GM21529 (cell line): ENCODE results near the gene C1orf50.
"Not testable (repeated sequence)": the region's sequence is repeated elsewhere in the genome, so short reads cannot be mapped to it uniquely, and the experiment has no call there.

ENCODE experiments used
- ATAC-seq: cut with Tn5 transposase; IDR thresholded peaks from one replicate; pipeline ENCODE4 v1.9.1; 2021; ENCODE audit not compliant: unreplicated experiment

Gene C1orf50

DNA sequence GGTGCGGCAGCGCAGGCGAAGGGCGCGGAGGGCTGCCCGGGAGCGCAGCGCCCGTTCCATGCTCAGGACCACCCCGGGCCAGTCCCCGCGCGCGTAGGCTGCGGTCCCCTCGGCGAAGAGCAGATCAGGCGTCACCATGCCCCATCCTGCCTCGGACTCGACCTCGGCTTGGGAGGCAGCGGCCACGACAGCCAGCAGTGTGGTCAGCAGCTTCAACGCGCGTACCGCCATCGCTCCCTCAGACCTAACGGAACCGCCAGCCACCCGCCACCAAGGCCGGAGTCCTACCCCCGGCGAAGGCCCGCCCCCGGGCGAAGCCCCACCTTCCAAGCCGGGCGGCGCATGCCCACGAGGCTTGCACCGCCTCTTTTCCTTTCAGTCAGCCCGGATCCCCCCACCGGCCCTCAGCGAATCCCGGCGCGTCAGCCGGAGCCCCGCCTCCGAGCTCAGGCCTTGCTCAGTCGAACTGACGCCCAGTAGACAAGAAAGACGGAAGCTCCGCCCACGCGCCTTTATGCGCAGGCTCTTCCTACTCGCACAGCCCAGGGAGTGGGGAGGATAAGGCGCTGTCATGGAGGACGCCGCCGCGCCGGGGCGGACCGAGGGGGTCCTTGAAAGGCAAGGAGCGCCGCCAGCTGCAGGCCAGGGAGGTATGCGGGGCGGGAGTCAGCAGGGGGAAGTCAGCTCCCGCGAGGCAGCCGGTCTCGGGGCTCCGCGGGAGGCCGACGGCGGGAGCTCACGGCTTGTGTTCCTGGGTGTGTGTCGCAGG lies at the start of gene C1orf50, which contains the start of gene P3H1:
C1orf50 (plus strand) TSS at position 509 of the 769 bp plus-strand sequence; CDS start at position 572, 63 bp downstream.
P3H1 (minus strand) TSS at position 288 of the 769 bp plus-strand sequence; CDS start at position 231, 57 bp downstream.
- ATAC-seq, result peak; percentile 88

GRCh38 chr1:42720868-42721267 lies 46.2 kb upstream of the C1orf50 start:
- no peak for ATAC-seq

DNA sequence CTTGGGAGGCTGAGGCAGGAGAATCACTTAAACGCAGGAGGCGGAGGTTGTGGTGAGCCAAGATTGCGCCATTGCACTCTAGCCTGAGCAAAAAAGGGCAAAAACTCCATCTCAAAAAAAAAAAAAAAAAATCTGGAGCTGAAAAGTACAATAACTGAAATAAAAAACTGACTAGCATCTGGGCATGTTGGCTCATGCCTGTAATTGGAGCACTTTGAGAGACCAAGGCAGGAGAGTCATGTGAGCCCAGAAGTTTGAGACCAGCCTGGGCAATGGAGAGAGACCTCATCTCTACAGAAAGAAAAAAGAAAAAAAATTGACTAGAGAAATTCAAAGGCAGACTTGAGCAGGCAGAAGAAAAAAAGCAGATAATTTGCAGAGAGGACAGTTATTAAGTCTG lies 45.1 kb upstream of the C1orf50 start:
- no peak for ATAC-seq

DNA sequence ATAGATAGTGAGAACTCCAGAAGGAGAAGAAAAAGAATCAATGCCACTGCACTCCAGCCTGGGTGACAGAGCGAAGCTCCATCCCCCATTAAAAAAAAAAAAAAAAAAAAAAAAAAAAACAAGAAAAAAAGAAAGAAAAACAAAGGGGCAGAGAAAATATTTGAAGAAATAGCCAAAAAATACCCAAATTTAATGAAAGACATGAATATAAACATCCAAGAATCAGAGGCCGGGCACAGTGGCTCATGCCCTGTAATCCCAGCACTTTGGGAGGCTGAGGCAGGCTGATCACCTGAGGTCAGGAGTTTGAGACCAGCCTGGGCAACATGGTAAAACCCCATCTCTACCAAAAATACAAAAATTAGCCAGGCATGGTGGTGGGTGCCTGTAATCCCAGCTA lies 44.6 kb upstream of the C1orf50 start:
- not testable (repeated sequence) for ATAC-seq

- no peak for ATAC-seq
These were observed 43.5 kb upstream of the C1orf50 start for GRCh38 chr1:42723511-42723910.

GRCh38 chr1:42725820-42726219 lies 41.2 kb upstream of the C1orf50 start:
- not testable (repeated sequence) for ATAC-seq

DNA sequence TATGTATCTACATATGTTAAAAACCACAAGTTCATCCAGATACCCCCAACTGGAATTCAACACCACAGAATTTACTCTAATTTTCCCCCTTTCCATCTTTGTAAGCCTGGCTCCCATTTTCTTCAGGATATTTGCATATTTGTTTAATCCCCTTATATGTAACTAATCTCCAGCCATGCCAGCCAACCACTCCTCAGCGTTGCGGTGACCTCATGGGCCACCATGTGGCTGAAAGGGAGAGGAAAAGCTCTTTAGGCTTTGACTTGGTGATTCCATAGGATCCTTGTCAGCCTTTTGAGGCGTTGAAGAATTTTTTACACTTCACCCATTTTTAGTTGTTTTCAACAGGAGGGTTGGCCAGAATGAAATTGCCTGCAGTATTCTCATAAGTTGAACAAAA lies 37.0 kb upstream of the C1orf50 start:
- no peak for ATAC-seq

GRCh38 chr1:42730988-42731387 lies 36.1 kb upstream of the C1orf50 start:
- no peak for ATAC-seq

DNA sequence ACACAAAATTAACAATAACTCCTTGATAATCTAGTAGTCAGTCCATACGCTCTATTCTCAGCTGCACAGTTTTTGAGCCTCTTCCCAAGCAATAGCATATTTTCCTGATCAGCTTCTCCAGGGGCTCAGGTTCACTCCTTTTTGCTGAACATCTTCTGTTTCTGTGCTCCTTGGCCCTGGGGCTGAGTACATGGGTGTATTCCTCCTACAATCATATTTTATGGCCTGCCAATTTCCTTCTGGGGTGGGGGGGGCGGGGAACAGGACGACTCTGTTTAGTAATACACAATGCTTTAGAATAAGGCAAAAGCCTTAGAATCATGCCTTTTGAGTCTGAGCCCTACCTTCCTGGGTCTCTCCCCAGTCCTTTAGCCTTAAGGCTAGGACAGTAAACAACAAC lies 35.5 kb upstream of the C1orf50 start:
- no peak for ATAC-seq

DNA sequence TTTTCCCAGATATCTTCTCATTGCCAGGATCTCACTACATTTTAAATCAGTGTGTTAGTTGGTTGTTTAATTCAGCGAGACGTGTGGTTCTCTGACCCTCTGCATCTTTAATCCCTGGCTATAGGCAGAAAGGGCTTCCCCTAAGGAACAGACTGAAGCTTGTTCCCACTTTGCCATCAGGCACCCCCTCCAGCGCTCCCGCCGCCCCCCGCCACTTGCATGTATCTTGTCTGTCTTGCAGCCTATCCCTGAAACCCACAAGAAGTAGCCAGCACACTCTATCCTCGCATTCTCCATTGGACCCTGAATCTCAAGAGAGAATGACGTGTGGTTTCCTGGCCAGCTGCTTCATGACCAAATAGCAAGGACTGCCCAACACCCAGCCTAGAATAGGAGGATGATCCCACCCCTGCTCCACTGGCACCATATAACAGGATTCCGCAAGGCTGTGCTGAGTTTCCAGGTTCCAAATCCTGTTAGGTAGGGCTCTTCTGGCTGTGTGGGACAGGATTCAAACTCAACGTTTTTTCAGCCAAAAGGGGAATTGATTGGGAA lies 34.8 kb upstream of the C1orf50 start:
- ATAC-seq, result no peak

- no peak for ATAC-seq
These were observed 33.4 kb upstream of the C1orf50 start for GRCh38 chr1:42733415-42734200.

- no peak for ATAC-seq
These were observed 32.6 kb upstream of the C1orf50 start for GRCh38 chr1:42734201-42735035.

DNA sequence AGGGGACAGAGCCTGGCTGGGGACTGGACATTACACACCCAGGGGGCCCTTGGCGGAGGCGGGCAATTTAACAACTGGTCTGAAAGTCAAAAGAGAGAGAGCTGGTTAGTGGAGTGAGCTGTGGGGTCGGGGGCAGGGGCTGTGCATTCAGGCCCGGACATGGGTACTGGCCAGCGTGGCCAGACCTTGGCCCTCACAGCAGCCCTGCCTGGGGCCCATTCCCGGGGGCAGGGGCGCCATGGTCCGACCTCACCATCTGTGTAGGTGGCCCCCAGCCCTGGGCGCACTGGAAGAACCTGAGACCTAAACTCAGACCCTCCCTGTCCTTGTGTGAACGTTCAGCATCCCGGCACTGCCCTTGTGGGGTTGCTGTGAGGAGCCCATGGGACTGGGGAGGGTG lies 32.0 kb upstream of the C1orf50 start:
- no peak for ATAC-seq

DNA sequence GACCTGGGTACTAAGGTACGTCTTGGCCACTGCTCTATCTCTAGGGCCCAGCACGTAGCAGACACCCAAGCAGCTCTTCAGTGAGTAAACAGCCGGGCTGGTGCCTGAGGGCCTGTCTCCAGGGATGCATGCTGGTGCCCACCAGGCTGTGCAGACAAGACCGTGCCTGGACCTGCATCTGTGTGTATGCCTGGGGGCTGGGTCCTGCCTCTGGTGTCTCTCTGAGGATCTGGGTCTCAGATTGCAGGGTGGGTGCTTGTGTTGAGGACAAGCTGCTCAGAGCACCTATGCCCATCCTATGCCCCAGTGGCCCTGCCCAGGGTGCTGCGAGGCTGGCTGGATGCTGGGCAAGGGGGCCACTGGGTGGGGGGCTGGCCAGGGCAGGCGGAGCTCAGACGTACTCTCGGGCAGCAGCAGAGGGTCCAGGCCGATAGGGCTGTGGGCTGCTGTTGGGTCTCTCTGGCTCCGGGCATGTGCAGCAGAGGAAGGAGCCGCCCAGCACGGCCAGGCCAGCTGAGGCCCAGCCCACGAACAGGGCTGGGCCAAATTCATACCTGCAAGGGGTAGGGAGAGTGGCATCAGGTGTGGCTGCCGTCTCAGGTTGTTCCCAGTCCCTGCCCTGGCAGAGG lies 31.5 kb upstream of the C1orf50 start:
- no peak for ATAC-seq

DNA sequence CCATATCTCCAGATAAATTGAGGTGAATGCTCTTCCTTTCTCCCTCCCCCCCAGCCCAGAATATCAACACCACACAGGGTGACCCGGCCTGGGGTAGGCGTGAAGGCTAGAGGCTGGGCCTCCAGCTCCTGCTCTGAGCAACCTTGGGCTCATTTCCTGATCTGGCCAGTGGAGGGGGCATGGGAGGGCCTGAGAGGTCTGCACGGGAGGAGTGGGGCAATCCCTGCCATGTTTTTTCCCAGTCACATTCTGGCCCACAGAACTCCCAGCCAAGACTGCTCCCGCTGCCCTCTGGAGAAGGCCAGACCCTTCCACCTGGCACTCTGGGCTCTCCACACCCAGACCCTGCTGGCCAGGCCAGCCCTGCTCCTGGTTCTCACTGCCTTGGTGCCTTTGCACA lies 30.9 kb upstream of the C1orf50 start:
- ATAC-seq, result no peak

DNA sequence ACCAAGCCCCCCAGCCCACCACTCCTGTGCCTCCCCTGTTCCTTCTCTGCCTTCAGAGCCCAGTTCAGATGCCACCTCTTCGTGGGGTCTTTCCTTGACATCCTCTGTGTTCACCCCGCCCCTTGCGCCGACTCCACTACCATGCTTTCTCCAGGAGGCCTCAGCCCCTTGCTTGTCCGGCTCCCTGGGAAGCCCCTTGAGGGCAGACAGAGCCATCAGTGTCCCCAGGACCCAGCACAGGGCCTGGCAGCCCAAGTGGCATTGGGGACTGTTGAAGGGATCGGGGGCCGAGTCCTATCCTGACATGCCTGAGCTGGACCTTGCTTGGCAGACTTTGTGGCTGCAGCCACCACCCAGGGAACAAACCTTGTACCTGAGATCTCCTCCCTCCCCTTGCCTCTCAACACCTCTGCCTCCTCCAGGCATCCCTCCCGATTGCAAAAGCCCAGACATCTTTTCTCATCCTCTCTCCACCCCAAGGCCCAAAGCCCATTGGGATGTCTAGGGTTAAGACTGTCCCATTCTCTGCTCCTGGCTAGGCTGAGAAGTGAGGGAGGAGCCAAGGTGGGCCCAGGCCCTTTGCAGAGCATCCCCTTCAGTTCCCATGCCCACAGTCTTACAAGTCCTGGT lies 30.4 kb upstream of the C1orf50 start:
- no peak for ATAC-seq

DNA sequence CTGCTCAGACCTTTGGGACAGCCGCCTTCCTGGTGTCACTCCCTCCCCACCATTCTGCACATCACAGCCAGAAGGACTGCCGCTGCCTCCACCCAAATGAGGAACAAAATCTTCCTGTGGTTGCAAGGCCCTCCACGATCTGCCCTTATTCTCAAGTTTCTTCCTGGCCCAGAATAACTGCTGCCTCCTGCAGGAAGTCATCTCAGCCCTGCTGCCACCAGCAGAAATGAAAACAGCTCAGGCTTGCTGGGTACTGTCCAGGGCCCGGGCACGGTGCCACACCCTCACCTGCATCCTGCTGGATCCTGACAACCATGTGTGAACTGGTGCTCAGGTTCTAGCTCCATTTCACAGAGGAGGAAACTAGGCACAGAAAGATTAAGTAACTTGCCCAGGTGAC lies 29.8 kb upstream of the C1orf50 start:
- peak; percentile 48 for ATAC-seq

DNA sequence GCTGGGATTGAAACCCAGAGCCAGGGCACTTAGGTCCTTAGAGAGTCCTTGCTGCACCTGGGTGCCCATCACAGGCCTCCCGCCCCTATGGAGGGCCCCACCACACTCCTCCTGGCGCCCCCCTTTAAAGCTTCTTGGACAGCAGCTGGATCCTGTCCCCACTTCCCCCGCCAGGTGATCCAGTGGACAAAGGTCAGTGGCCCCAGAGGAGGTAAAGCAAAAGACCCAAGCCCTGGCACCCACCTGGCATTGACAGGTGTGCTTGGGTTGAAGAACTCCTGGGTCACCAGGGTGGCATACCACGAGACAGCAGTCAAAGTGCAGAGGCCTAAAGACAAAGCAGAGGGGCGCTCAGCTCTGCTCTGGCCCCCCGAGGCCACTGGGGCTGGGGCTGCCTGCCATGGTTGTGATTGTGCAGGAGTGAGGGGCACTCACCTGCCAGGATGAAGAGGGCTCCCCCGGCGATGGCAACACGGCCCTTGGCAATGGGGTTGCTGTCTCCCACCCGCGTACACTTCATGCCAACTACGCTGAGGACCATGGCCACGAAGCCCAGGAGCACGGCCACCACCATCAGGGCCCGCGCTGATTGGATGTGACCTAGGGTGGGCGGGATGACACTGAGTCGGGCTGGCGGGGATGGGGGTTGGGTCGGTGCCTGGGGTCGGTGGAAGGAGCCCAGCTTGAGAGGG lies 28.9 kb upstream of the C1orf50 start:
- ATAC-seq, result no peak

- no peak for ATAC-seq
These were observed 28.3 kb upstream of the C1orf50 start for GRCh38 chr1:42738678-42739226.
